HepG2 (cell line): ENCODE data around the gene MALRD1. TPM values are rescaled to one million over a fixed set of nuclear protein-coding genes. Genes with fewer than 3 reads are reported as not detected.

Experiments
- ATAC-seq: fragments of 200-7000 bp; cut with Tn5 transposase; 3 replicates; pipeline ENCODE4 v1.9.1; 2020; ENCODE audit warnings: mild to moderate bottlenecking, moderate library complexity
- BruUV-seq: library from RNA; stranded (reverse); fragments of 400-500 nt; replicated peaks from 2 replicates; lab custom pipeline; 2021; lab: Mats Ljungman, UMichigan
- CTCF ChIA-PET: fragments of 300-600 bp; formaldehyde crosslinking; extraction: SDS; loops from one replicate; lab custom pipeline; 2021; ENCODE audit warnings: low total read pairs, inconsistent platforms, low intra/inter-chr PET ratio; lab: Yijun Ruan, JAX
- POLR2A ChIA-PET: fragments of 350-600 bp; sonication (Branson Sonifier 250); formaldehyde crosslinking; loops from one replicate; lab custom pipeline; 2020; ENCODE audit warnings: antibody characterized with exemption, inconsistent platforms; lab: Yijun Ruan, JAX
- DNase-seq: peaks from one replicate; pipeline ENCODE4 v3.0.0-alpha.2; 2015; ENCODE audit warnings: low spot score
- FAIRE-seq: peaks from 3 replicates; lab custom pipeline; 2011; peaks lifted over from hg19 to GRCh38; lab: Jason Lieb, UNC
- H2AFZ ChIP-seq: one replicate; pipeline ENCODE4 v1.6.1; 2011; ENCODE audit warnings: low read length, inconsistent platforms
- H3K27ac ChIP-seq: fragments of 300-600 bp; 3 replicates; pipeline ENCODE4 v1.8.0; 2011; ENCODE audit warnings: mixed run types, mild to moderate bottlenecking, mixed read lengths, low read length, inconsistent platforms; ENCODE audit not compliant: insufficient read depth; ENCODE audit errors: extremely low read length
- H3K27me3 ChIP-seq, 2 experiments: fragments of 200-600 bp in 1 of 2; 2 replicates in 1 of 2; 3 replicates in 1 of 2; pipeline versions ENCODE4 v1.6.0 to v1.8.0; 2011; ENCODE audit warnings: low read length in 2 of 2, mild to moderate bottlenecking in 2 of 2, moderate library complexity in 2 of 2, inconsistent platforms in 1 of 2; ENCODE audit not compliant: insufficient read depth in 2 of 2, control insufficient read depth in 1 of 2
- H3K36me3 ChIP-seq, 2 experiments: fragments of 200-600 bp in 1 of 2; replicated peaks in 1 of 2; 2 replicates in 1 of 2; 3 replicates in 1 of 2; pipeline versions ENCODE4 v1.5.1 to v1.8.0; 2011; ENCODE audit warnings: low read length in 2 of 2, inconsistent platforms in 1 of 2; ENCODE audit not compliant: insufficient read depth in 2 of 2, control insufficient read depth in 1 of 2
- H3K4me1 ChIP-seq: 2 replicates; pipeline ENCODE4 v1.5.1; 2012; ENCODE audit warnings: low read length, inconsistent platforms; ENCODE audit not compliant: insufficient read depth
- H3K4me2 ChIP-seq: 2 replicates; pipeline ENCODE4 v1.6.0; 2011; ENCODE audit warnings: low read depth, low read length, inconsistent platforms
- H3K4me3 ChIP-seq, 3 experiments: fragments of 200-600 bp in 1 of 3; sonication (generic), shearing (Covaris generic) in 1 of 3; replicated peaks in 1 of 3; 2 replicates each; pipeline ENCODE4 v1.5.1; 2011 to 2016; ENCODE audit warnings: low read length in 3 of 3, inconsistent platforms in 2 of 3, low read depth in 2 of 3, mild to moderate bottlenecking in 2 of 3, control low read depth in 1 of 3, mixed read lengths in 1 of 3; ENCODE audit not compliant: insufficient read depth in 1 of 3
- H3K79me2 ChIP-seq: one replicate; pipeline ENCODE4 v1.6.1; 2011; ENCODE audit warnings: low read length, inconsistent platforms; ENCODE audit not compliant: insufficient read depth
- H3K9ac ChIP-seq: 2 replicates; pipeline ENCODE4 v1.6.0; 2011; ENCODE audit warnings: mild to moderate bottlenecking, low read depth, low read length, inconsistent platforms; ENCODE audit not compliant: insufficient read depth
- H3K9me3 ChIP-seq: 2 replicates; pipeline ENCODE4 v1.5.1; 2012; ENCODE audit warnings: mild to moderate bottlenecking, low read length
- H4K20me1 ChIP-seq: 2 replicates; pipeline ENCODE4 v1.6.0; 2011; ENCODE audit warnings: inconsistent platforms, mild to moderate bottlenecking, low read length, moderate library complexity; ENCODE audit not compliant: insufficient read depth
- FOSL2 ChIP-seq: sonication (generic); formaldehyde crosslinking; IDR thresholded peaks from 2 replicates; pipeline ENCODE4 v1.4.0; 2020; ENCODE audit warnings: missing genetic modification reagents
- NFKBIZ ChIP-seq: IDR thresholded peaks from 2 replicates; pipeline ENCODE4 v1.6.1; 2018; ENCODE audit warnings: missing genetic modification reagents, missing compliant biosample characterization
- SATB2 ChIP-seq: sonication (generic); formaldehyde crosslinking; IDR thresholded peaks from 2 replicates; pipeline ENCODE4 v1.5.0; 2020; ENCODE audit warnings: missing genetic modification reagents
- SIN3B ChIP-seq: fragments of 150-350 bp; IDR thresholded peaks from 2 replicates; pipeline ENCODE4 v1.6.1; 2014; ENCODE audit warnings: low read length
- TBX3 ChIP-seq: fragments of 450-650 bp; IDR thresholded peaks from 2 replicates; pipeline ENCODE4 v1.6.1; 2017; ENCODE audit warnings: antibody characterized with exemption, mild to moderate bottlenecking, inconsistent platforms, borderline replicate concordance
- TSC22D2 ChIP-seq: sonication (generic); formaldehyde crosslinking; IDR thresholded peaks from 2 replicates; pipeline ENCODE4 v1.5.1; 2020; ENCODE audit warnings: missing genetic modification reagents, mild to moderate bottlenecking, borderline replicate concordance
- ZFP41 ChIP-seq: sonication (generic); formaldehyde crosslinking; IDR thresholded peaks from 2 replicates; pipeline ENCODE4 v1.4.0; 2020; ENCODE audit warnings: mild to moderate bottlenecking, missing genetic modification reagents, borderline replicate concordance
- ZMYM3 ChIP-seq: sonication (generic); formaldehyde crosslinking; IDR thresholded peaks from 2 replicates; pipeline ENCODE4 v1.5.1; 2020; ENCODE audit warnings: mild to moderate bottlenecking, missing genetic modification reagents
- ZNF644 ChIP-seq: IDR thresholded peaks from 2 replicates; pipeline ENCODE4 v1.6.1; 2016; ENCODE audit warnings: low read depth
- WGBS: methylation state at CpG from one replicate; pipeline ENCODE4 v1.1.6; 2017; ENCODE audit warnings: low lambda C conversion rate; 5-methylcytosine and 5-hydroxymethylcytosine counted together
- in situ Hi-C: cut with HindIII; loops from 2 replicates; pipeline ENCODE4 v1.10.0; 2017; ENCODE audit warnings: low pct_unique_long_range_greater_than_20kb; ENCODE audit not compliant: extremely low pct_ligation_motif_present
- intact Hi-C: fragments of 100-400 bp; cut with micrococcal nuclease; formaldehyde crosslinking; loops from one replicate; pipeline ENCODE4 v1.10.0; 2022; ENCODE audit not compliant: unreplicated experiment
- polyA plus RNA-seq, 8 experiments: library from polyadenylated mRNA; depleted of rRNA in 3 of 8; stranded (reverse) in 7 of 8; unstranded in 1 of 8; fragments of >200 nt; fragmentation: Illumina TruSeq in 4 of 8; extraction: Trizol in 4 of 8; gene quantifications; 2 replicates each; pipeline versions ENCODE4 v1.2.1 to v1.2.3, GENCODE V29; 2011 to 2016; ENCODE audit warnings: low read depth in 4 of 8, missing spikeins in 1 of 8, mixed read lengths in 1 of 8; ENCODE audit not compliant: insufficient read depth in 1 of 8
- total RNA-seq, 5 experiments: library from RNA; depleted of rRNA; stranded (reverse); fragments of >200 nt; fragmentation: Illumina TruSeq; extraction: Trizol; gene quantifications; 2 replicates each; pipeline ENCODE4 v1.2.3, GENCODE V29; 2016; ENCODE audit warnings: low read depth in 1 of 5
- TF ChIP-seq, protein P1 (sequence below): IDR thresholded peaks from 2 replicates; pipeline ENCODE4 v1.6.1; 2016; ENCODE audit warnings: control low read depth
- TF ChIP-seq, protein P2 (sequence below): sonication (generic); formaldehyde crosslinking; IDR thresholded peaks from 2 replicates; pipeline ENCODE4 v1.4.0; 2020; ENCODE audit warnings: mild to moderate bottlenecking, missing genetic modification reagents

Gene MALRD1
- total and polyA plus RNA-seq, 2 of the 13 experiments (the other 11 are each of a cell fraction or from before 2014, with no cell fraction given), result 5.7 to 15.4 TPM

DNA sequence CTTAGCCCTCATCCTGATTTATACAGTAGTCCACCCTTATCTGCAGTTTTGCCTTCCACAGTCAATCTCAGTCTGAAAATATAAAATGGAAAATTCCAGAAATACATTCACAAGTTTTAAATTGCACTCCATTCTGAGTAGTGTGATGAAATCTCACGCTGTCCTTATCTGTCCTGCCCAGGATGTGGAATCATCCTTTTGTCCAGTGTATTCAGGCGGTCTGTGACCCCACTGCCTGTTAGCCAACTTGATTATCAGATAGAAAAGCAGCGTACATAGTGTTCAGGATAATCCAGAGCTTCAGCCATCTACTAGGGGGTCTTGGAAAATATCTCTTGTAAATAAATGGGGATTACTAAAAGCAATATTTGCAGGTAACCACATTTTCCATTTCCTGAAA is 146.3 kb downstream of the MALRD1 start:
- Histone ChIP-seq H3K4me3 (no peak overlapping the region), H3K4me2 (no peak overlapping the region), H3K27me3 (no peaks in the 10 kb centered on the region; a peak in 1 of 5 replicates), H3K27ac (no peak overlapping the region), H3K36me3 (no peaks in the 10 kb centered on the region), H4K20me1 (no peaks in the 10 kb centered on the region), H3K4me1 (no peaks in the 10 kb centered on the region), H2AFZ (no peak overlapping the region), H3K9me3 (peaks cover 7% of the 10 kb centered on the region), H3K79me2 (no peaks in the 10 kb centered on the region), H3K9ac (no peak overlapping the region)
- peak; percentile 86 for TF ChIP-seq FOSL2 (CRISPR knock-in tag)
- TF ChIP-seq ZMYM3, result no peak
- peak; percentile 48; the same call in 1 of the 3 replicates for ATAC-seq
- CTCF ChIA-PET, result no interaction called here
- 3% methylated on average over 3 of the region's 3 CpGs for WGBS
- BruUV-seq, result no TSS peak
- POLR2A ChIA-PET, result no interaction called here
- FAIRE-seq, result no peak
- in situ Hi-C loops (no loop called here), intact Hi-C loops (no loop called here)
- peak; percentile 9 for DNase-seq

DNA sequence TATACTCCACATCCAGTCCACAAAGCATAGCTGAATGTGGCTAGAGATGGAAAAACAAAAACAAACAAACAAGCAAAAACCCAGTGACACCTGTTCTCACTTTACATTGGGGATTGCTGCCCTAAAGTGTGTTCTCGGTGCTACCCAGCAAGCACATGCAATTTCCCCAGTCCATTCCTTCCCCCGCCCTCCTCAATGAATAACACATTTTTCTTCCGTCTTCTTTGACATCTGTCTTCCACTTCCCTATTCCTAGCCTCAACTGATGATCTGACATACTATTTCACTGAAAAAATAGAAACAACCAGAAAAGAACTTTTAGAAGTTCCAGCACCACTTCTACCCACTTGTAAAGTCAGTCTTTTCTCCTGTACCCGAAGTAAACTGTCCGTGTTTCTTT is 147.1 kb downstream of the MALRD1 start:
- Histone ChIP-seq H3K9ac (no peak overlapping the region), H3K79me2 (no peaks in the 10 kb centered on the region), H3K4me2 (no peak overlapping the region), H3K27ac (no peak overlapping the region), H3K4me1 (no peaks in the 10 kb centered on the region), H3K4me3 (no peak overlapping the region), H3K36me3 (no peaks in the 10 kb centered on the region), H4K20me1 (no peaks in the 10 kb centered on the region), H3K27me3 (no peaks in the 10 kb centered on the region; a peak in 1 of 5 replicates), H3K9me3 (peaks cover 2% of the 10 kb centered on the region; the same call in 1 of the 2 replicates), H2AFZ (no peak overlapping the region)
- ChIA-PET CTCF (no interaction called here), POLR2A (no interaction called here)
- no TSS peak for BruUV-seq
- DNase-seq, result no peak
- in situ Hi-C loops (no loop called here), intact Hi-C loops (no loop called here)
- WGBS, result 3% methylated on average over 5 of the region's 5 CpGs
- ATAC-seq, result no peak
- no peak for FAIRE-seq
- TF ChIP-seq SIN3B (no peak), ZNF644 (CRISPR knock-in tag) (no peak), ZFP41 (CRISPR knock-in tag) (no peak), SATB2 (CRISPR knock-in tag) (no peak), NFKBIZ (CRISPR knock-in tag) (no peak), TSC22D2 (CRISPR knock-in tag) (no peak), TBX3 (no peak)
- TF ChIP-seq, protein P1, sequence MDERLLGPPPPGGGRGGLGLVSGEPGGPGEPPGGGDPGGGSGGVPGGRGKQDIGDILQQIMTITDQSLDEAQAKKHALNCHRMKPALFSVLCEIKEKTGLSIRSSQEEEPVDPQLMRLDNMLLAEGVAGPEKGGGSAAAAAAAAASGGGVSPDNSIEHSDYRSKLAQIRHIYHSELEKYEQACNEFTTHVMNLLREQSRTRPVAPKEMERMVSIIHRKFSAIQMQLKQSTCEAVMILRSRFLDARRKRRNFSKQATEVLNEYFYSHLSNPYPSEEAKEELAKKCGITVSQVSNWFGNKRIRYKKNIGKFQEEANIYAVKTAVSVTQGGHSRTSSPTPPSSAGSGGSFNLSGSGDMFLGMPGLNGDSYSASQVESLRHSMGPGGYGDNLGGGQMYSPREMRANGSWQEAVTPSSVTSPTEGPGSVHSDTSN (CRISPR knock-in tag), result no peak
- TF ChIP-seq, protein P2, sequence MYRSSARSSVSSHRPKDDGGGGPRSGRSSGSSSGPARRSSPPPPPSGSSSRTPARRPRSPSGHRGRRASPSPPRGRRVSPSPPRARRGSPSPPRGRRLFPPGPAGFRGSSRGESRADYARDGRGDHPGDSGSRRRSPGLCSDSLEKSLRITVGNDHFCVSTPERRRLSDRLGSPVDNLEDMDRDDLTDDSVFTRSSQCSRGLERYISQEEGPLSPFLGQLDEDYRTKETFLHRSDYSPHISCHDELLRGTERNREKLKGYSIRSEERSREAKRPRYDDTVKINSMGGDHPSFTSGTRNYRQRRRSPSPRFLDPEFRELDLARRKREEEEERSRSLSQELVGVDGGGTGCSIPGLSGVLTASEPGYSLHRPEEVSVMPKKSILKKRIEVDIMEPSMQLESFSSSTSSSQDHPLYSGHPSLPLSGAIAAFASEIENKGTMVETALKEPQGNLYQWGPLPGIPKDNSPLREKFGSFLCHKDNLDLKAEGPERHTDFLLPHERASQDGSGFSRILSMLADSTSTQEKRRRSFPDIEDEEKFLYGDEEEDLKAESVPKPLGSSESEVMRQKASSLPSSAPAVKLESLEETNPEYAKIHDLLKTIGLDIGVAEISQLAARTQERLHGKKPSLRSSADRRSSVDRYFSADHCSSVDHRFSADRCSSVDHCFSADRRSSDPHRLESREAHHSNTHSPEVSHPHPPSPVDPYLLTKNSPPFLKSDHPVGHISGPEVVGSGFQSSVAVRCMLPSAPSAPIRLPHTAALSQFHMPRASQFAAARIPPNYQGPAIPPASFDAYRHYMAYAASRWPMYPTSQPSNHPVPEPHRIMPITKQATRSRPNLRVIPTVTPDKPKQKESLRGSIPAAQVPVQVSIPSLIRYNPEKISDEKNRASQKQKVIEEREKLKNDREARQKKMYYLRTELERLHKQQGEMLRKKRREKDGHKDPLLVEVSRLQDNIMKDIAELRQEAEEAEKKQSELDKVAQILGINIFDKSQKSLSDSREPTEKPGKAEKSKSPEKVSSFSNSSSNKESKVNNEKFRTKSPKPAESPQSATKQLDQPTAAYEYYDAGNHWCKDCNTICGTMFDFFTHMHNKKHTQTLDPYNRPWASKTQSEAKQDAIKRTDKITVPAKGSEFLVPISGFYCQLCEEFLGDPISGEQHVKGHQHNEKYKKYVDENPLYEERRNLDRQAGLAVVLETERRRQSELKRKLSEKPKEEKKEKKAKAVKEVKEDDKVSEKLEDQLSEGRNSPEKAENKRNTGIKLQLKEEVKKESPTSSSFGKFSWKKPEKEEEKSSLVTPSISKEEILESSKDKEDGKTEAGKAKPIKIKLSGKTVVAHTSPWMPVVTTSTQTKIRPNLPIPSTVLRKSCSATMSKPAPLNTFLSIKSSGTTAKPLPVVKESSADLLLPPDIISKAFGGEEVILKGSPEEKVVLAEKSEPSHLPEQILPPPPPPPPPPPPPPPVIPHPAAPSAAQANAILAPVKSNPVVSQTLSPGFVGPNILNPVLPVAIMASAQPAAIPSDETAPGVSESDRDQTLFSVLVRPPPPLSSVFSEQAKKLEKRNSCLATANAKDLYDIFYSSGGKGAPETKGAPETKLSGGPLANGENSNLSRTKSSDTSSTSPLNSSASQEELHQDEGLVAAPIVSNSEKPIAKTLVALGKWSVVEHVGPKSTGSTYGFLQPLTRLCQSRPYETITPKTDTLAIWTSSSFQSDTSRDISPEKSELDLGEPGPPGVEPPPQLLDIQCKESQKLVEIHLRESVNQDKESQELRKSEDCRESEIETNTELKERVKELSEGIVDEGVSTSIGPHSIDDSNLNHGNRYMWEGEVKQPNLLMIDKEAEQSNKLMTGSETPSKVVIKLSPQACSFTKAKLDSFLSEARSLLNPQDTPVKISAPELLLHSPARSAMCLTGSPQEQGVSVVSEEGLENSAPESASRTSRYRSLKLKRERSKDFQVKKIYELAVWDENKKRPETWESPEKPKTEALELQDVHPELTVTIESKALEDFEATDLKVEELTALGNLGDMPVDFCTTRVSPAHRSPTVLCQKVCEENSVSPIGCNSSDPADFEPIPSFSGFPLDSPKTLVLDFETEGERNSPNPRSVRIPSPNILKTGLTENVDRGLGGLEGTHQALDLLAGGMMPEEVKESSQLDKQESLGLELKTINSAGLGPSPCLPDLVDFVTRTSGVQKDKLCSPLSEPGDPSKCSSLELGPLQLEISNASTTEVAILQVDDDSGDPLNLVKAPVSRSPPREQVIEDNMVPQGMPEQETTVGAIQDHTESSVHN, result no peak
